H9 (cell line): ENCODE results near the gene PABPN1. TPM values are rescaled to one million over a fixed set of nuclear protein-coding genes. Genes with fewer than 3 reads are reported as not detected.

Source experiments
- DNase-seq: peaks from one replicate; pipeline ENCODE4 v3.0.0-alpha.2; 2017
- H2AFZ ChIP-seq: one replicate; pipeline ENCODE4 v1.6.1; 2013; ENCODE audit warnings: mild to moderate bottlenecking, low read length, control low read depth, moderate library complexity
- H2AK5ac ChIP-seq: 2 replicates; pipeline ENCODE4 v1.6.1; 2013; ENCODE audit warnings: low read length, control low read depth, mixed read lengths; ENCODE audit not compliant: insufficient read length
- H2BK120ac ChIP-seq: one replicate; pipeline ENCODE4 v1.6.1; 2013; ENCODE audit warnings: low read depth, mild to moderate bottlenecking, low read length, control low read depth, inconsistent platforms; ENCODE audit not compliant: poor library complexity, severe bottlenecking
- H2BK12ac ChIP-seq: 2 replicates; pipeline ENCODE4 v1.6.1; 2013; ENCODE audit warnings: low read length, control low read depth, mixed read lengths, low read depth; ENCODE audit not compliant: insufficient read length
- H2BK15ac ChIP-seq: 2 replicates; pipeline ENCODE4 v1.6.1; 2013; ENCODE audit warnings: low read depth, low read length, control low read depth
- H2BK20ac ChIP-seq: one replicate; pipeline ENCODE4 v1.6.1; 2013; ENCODE audit warnings: low read depth, mild to moderate bottlenecking, low read length, control low read depth, inconsistent platforms; ENCODE audit not compliant: poor library complexity, severe bottlenecking
- H2BK5ac ChIP-seq: 2 replicates; pipeline ENCODE4 v1.6.1; 2013; ENCODE audit warnings: low read length, control low read depth, mixed read lengths; ENCODE audit not compliant: insufficient read length
- H3K14ac ChIP-seq: 2 replicates; pipeline ENCODE4 v1.6.1; 2013; ENCODE audit warnings: low read length, control low read depth; ENCODE audit not compliant: insufficient read depth
- H3K18ac ChIP-seq: 2 replicates; pipeline ENCODE4 v1.6.1; 2013; ENCODE audit warnings: low read depth, mild to moderate bottlenecking, mixed read lengths, low read length, control low read depth; ENCODE audit not compliant: insufficient read length
- H3K23ac ChIP-seq: 2 replicates; pipeline ENCODE4 v1.6.1; 2013; ENCODE audit warnings: low read length, control low read depth, mixed read lengths, low read depth; ENCODE audit not compliant: insufficient read length
- H3K23me2 ChIP-seq: 2 replicates; pipeline ENCODE4 v1.6.1; 2013; ENCODE audit warnings: low read depth, mild to moderate bottlenecking, mixed read lengths, low read length, control low read depth; ENCODE audit not compliant: insufficient read length, poor library complexity, severe bottlenecking
- H3K27ac ChIP-seq: 2 replicates; pipeline ENCODE4 v1.5.1; 2013; ENCODE audit warnings: low read length, control low read depth, mixed read lengths, low read depth; ENCODE audit not compliant: insufficient read length
- H3K27me3 ChIP-seq: 2 replicates; pipeline ENCODE4 v1.6.1; 2013; ENCODE audit warnings: low read length, control low read depth, inconsistent platforms; ENCODE audit not compliant: insufficient read depth
- H3K4ac ChIP-seq: 2 replicates; pipeline ENCODE4 v1.6.1; 2013; ENCODE audit warnings: low read depth, mild to moderate bottlenecking, control low read depth, inconsistent platforms, low read length, moderate library complexity
- H3K4me1 ChIP-seq: 2 replicates; pipeline ENCODE4 v1.6.1; 2013; ENCODE audit warnings: low read length, control low read depth, inconsistent platforms; ENCODE audit not compliant: insufficient read depth
- H3K4me2 ChIP-seq: 2 replicates; pipeline ENCODE4 v1.6.1; 2013; ENCODE audit warnings: low read length, control low read depth, mixed read lengths; ENCODE audit not compliant: insufficient read length, insufficient read depth
- H3K56ac ChIP-seq: 2 replicates; pipeline ENCODE4 v1.6.1; 2013; ENCODE audit warnings: low read depth, mild to moderate bottlenecking, mixed read lengths, low read length, control low read depth; ENCODE audit not compliant: insufficient read length
- H3K79me1 ChIP-seq: 2 replicates; pipeline ENCODE4 v1.6.1; 2013; ENCODE audit warnings: low read depth, mild to moderate bottlenecking, moderate library complexity, low read length, control low read depth, inconsistent platforms; ENCODE audit not compliant: insufficient read depth, poor library complexity, severe bottlenecking
- H3K79me2 ChIP-seq: 2 replicates; pipeline ENCODE4 v1.6.1; 2013; ENCODE audit warnings: low read length, control low read depth, inconsistent platforms; ENCODE audit not compliant: insufficient read depth
- H3K9ac ChIP-seq: 2 replicates; pipeline ENCODE4 v1.6.1; 2013; ENCODE audit warnings: low read length, control low read depth, mixed read lengths; ENCODE audit not compliant: insufficient read length; ENCODE audit errors: extremely low read depth
- H3K9me3 ChIP-seq: one replicate; pipeline ENCODE4 v1.6.1; 2013; ENCODE audit warnings: low read depth, low read length, inconsistent platforms; ENCODE audit not compliant: control insufficient read depth
- H3T11ph ChIP-seq: one replicate; pipeline ENCODE4 v1.6.1; 2013; ENCODE audit warnings: mild to moderate bottlenecking, low read length, control low read depth, inconsistent platforms
- H4K20me1 ChIP-seq: one replicate; pipeline ENCODE4 v1.6.1; 2013; ENCODE audit not compliant: control insufficient read depth, insufficient read length, insufficient read depth
- H4K5ac ChIP-seq: 2 replicates; pipeline ENCODE4 v1.6.1; 2013; ENCODE audit warnings: low read depth, mild to moderate bottlenecking, mixed read lengths, low read length, control low read depth; ENCODE audit not compliant: insufficient read length
- H4K8ac ChIP-seq: replicated peaks from 2 replicates; pipeline ENCODE4 v1.6.1; 2013; ENCODE audit warnings: low read length, control low read depth, mixed read lengths, low read depth; ENCODE audit not compliant: insufficient read length
- H4K91ac ChIP-seq: 2 replicates; pipeline ENCODE4 v1.6.1; 2013; ENCODE audit warnings: low read depth, mild to moderate bottlenecking, moderate library complexity, mixed read lengths, low read length, control low read depth; ENCODE audit not compliant: insufficient read length
- H3K27ac Mint-ChIP-seq, 3 experiments: 2 replicates in 2 of 3; 3 replicates in 1 of 3; pipeline ENCODE4 v1.8.0; 2020 to 2021; ENCODE audit warnings: mixed read lengths in 3 of 3, mild to moderate bottlenecking in 1 of 3, moderate library complexity in 1 of 3
- H3K27me3 Mint-ChIP-seq: 2 replicates; pipeline ENCODE4 v1.8.0; 2021; ENCODE audit warnings: low read depth, mild to moderate bottlenecking, moderate library complexity, mixed read lengths
- H3K36me3 Mint-ChIP-seq, 3 experiments: 2 replicates in 2 of 3; 3 replicates in 1 of 3; pipeline ENCODE4 v1.8.0; 2020 to 2021; ENCODE audit warnings: low read depth in 3 of 3, mixed read lengths in 3 of 3; ENCODE audit not compliant: insufficient read depth in 1 of 3
- H3K4me1 Mint-ChIP-seq, 2 experiments: 2 replicates each; pipeline ENCODE4 v1.8.0; 2020; ENCODE audit warnings: mixed read lengths in 2 of 2
- H3K4me3 Mint-ChIP-seq, 2 experiments: 2 replicates in 1 of 2; 3 replicates in 1 of 2; pipeline ENCODE4 v1.8.0; 2020 to 2021; ENCODE audit warnings: mild to moderate bottlenecking in 2 of 2, mixed read lengths in 2 of 2, moderate library complexity in 1 of 2
- H3K9me3 Mint-ChIP-seq, 2 experiments: 2 replicates in 1 of 2; 3 replicates in 1 of 2; pipeline ENCODE4 v1.8.0; 2020; ENCODE audit warnings: mild to moderate bottlenecking in 2 of 2, mixed read lengths in 2 of 2, moderate library complexity in 1 of 2
- WGBS: extraction: QIAGEN DNeasy Blood & Tissue Kit; methylation state at CpG from one replicate; pipeline ENCODE4 v1.1.7; 2013; ENCODE audit warnings: missing lambda C conversion rate, low lambda C conversion rate, mixed read lengths; ENCODE audit not compliant: insufficient read length; ENCODE audit errors: extremely low coverage; 5-methylcytosine and 5-hydroxymethylcytosine counted together
- total RNA-seq: library from RNA; stranded (reverse); gene quantifications from 2 replicates; pipeline ENCODE4 v1.2.1, GENCODE V29; 2021
- TF ChIP-seq, protein P1 (sequence below): fragments of 200-600 bp; sonication (generic); conservative IDR thresholded peaks from 3 replicates; pipeline ENCODE4 v1.8.0; 2021; ENCODE audit warnings: antibody characterized with exemption, mild to moderate bottlenecking

Gene PABPN1
- total RNA-seq, 1 experiment from 2014 or later: 333 TPM

DNA sequence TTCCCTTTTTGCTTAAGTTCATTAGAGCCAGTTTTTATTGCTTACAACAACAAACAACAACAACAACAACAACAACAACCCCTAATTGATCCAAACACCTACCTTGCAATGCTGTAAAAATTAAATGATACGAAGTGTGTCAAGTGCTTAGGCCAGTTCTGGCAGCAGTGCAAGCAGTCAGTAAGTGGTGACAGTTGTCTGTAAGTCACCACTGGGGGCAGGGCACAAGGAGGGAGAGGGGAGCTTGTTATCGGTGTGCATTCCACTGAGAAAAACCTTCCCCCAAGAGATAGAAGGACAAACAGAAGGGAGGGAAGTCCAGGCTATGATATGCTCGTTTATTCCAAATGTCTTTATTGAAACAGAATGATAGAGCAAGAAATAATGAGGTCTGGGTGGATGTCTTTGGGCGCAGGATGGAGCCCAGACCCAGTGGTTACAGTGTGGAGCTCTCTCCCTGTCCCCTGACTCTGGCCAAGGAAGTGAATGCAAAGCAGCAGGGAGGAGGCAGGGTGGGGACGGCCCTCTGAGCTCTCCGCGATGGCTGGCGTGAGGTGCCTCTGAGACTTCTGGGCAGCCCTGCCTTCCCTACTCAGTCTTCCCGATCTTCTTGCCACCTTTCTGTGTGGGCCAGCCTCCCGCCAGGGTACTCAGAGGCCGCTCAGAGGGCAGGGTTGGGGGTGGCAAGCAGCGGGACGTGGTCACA lies 24.9 kb downstream of the PABPN1 start:
- Mint-ChIP-seq H3K4me3 (no peak overlapping the region; a peak in 2 of 5 replicates), H3K36me3 (peaks cover 13 to 23% (median 20%) of the 10 kb centered on the region in 3 experiments), H3K4me1 (peaks cover 20% of the 10 kb centered on the region in 2 experiments), H3K27ac (peak overlapping the region in 2 of 3 experiments; percentile 17 to 27; a peak in 3 of 7 replicates), H3K9me3 (peaks cover 5 to 8% of the 10 kb centered on the region in 2 experiments; a peak in 3 of 5 replicates), H3K27me3 (peaks cover 10% of the 10 kb centered on the region)
- Histone ChIP-seq H2BK5ac (no peak overlapping the region), H3K79me1 (no peaks in the 10 kb centered on the region), H3K18ac (no peak overlapping the region), H3K4ac (no peak overlapping the region), H2AK5ac (no peak overlapping the region), H3K4me1 (no peaks in the 10 kb centered on the region; the same call in 1 of the 2 replicates), H2BK15ac (no peak overlapping the region), H4K8ac (no peak overlapping the region), H2BK120ac (no peak overlapping the region), H3K27ac (no peak overlapping the region), H3K79me2 (no peaks in the 10 kb centered on the region), H4K5ac (no peak overlapping the region), H3K9ac (no peak overlapping the region), H2AFZ (no peak overlapping the region), H3K56ac (no peak overlapping the region), H3K14ac (no peak overlapping the region), H3T11ph (no peak overlapping the region), H2BK20ac (no peak overlapping the region), H4K91ac (no peak overlapping the region), H3K27me3 (no peaks in the 10 kb centered on the region), H3K9me3 (no peaks in the 10 kb centered on the region), H3K23me2 (no peaks in the 10 kb centered on the region), H3K4me2 (no peak overlapping the region), H2BK12ac (no peak overlapping the region), H4K20me1 (no peaks in the 10 kb centered on the region), H3K23ac (no peak overlapping the region)
- DNase-seq: peak; percentile 48
- TF ChIP-seq, protein P1, sequence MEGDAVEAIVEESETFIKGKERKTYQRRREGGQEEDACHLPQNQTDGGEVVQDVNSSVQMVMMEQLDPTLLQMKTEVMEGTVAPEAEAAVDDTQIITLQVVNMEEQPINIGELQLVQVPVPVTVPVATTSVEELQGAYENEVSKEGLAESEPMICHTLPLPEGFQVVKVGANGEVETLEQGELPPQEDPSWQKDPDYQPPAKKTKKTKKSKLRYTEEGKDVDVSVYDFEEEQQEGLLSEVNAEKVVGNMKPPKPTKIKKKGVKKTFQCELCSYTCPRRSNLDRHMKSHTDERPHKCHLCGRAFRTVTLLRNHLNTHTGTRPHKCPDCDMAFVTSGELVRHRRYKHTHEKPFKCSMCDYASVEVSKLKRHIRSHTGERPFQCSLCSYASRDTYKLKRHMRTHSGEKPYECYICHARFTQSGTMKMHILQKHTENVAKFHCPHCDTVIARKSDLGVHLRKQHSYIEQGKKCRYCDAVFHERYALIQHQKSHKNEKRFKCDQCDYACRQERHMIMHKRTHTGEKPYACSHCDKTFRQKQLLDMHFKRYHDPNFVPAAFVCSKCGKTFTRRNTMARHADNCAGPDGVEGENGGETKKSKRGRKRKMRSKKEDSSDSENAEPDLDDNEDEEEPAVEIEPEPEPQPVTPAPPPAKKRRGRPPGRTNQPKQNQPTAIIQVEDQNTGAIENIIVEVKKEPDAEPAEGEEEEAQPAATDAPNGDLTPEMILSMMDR: peak; percentile 29; the same call in 2 of the 3 replicates
- WGBS: no CpG with 5 or more reads among the region's 13 CpGs
